Natural killer cell treated with Interleukin-12 subunit alpha and Interleukin-12 subunit beta and Interleukin-15 and Interleukin-18, amount 100 ng/mL, for 72 hours (primary cell): ENCODE results near the gene ESCO1. TPM values are rescaled to one million over a fixed set of nuclear protein-coding genes. Genes with fewer than 3 reads are reported as not detected.
"Not testable (repeated sequence)": the region's sequence is repeated elsewhere in the genome, so short reads cannot be mapped to it uniquely, and the experiment has no call there.

Experiments used
- ATAC-seq, 2 donors: fragments of 150-1000 bp; cut with Tn5 transposase in 1 of 2; sonication (Bioruptor Pico), chemical (Tn5 transposase) in 1 of 2; 2 replicates each; pipeline ENCODE4 v1.10.0; 2021
- DNase-seq: peaks from one replicate; pipeline ENCODE4 v3.0.0; 2022; ENCODE audit warnings: low spot score
- H3K27ac Mint-ChIP-seq, 2 donors: 1 replicate in 1 of 2; 2 replicates in 1 of 2; pipeline ENCODE4 v1.8.0; 2022; ENCODE audit warnings: mixed read lengths in 2 of 2, mild to moderate bottlenecking in 1 of 2, moderate library complexity in 1 of 2
- H3K27me3 Mint-ChIP-seq, 2 donors: 1 replicate in 1 of 2; 2 replicates in 1 of 2; pipeline ENCODE4 v1.8.0; 2022; ENCODE audit warnings: mixed read lengths in 2 of 2
- H3K36me3 Mint-ChIP-seq: one replicate; pipeline ENCODE4 v1.8.0; 2022; ENCODE audit warnings: mixed read lengths
- H3K4me1 Mint-ChIP-seq, 2 donors: 1 replicate in 1 of 2; 2 replicates in 1 of 2; pipeline ENCODE4 v1.8.0; 2022; ENCODE audit warnings: low read depth in 2 of 2, mixed read lengths in 2 of 2, mild to moderate bottlenecking in 1 of 2
- H3K4me3 Mint-ChIP-seq: one replicate; pipeline ENCODE4 v1.8.0; 2022; ENCODE audit warnings: mixed read lengths
- H3K9me3 Mint-ChIP-seq: 2 replicates; pipeline ENCODE4 v1.8.0; 2022; ENCODE audit warnings: mixed read lengths
- total RNA-seq, 2 donors: library from RNA; stranded (reverse); gene quantifications; one replicate each; pipeline ENCODE4 v1.2.3, GENCODE V29; 2022

ESCO1 gene
- total RNA-seq, 2 donors from 2014 or later: 20.7 to 29.6 TPM

DNA sequence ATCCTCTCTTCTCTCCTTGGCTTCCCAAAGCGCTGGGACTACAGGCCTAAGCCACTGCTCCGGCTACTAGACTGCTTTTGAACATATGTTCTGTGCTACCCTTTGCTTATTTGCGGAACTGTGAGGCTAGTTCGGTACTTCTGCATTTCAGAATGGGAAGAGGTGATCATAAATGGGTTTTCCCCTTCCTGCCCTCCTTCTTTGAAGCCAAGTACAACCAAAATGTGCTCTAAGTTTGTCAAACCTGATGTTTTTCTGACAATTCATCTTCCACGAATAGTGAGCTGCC, 1.7 kb upstream of the ESCO1 start:
- H3K9me3 Mint-ChIP-seq: no peaks in the 10 kb centered on the region
- peak overlapping the region in 1 of 2 donors; percentile 33 for H3K27ac Mint-ChIP-seq
- peaks cover 19 to 20% of the 10 kb centered on the region in 2 donors for H3K4me1 Mint-ChIP-seq
- ATAC-seq: no peak
- H3K36me3 Mint-ChIP-seq: no peaks in the 10 kb centered on the region
- no peak for DNase-seq
- no peaks in the 10 kb centered on the region for H3K27me3 Mint-ChIP-seq
- H3K4me3 Mint-ChIP-seq: no peak overlapping the region

GRCh38 chr18:21599585-21600525, 649 bp downstream of the ESCO1 start:
- DNase-seq (peak; percentile 70), ATAC-seq (peak; percentile 59 to 74)
- Mint-ChIP-seq H3K4me1 (peaks cover 17 to 18% of the 10 kb centered on the region in 2 donors), H3K27ac (peak overlapping the region; percentile 93 to 98), H3K9me3 (no peaks in the 10 kb centered on the region), H3K4me3 (peak overlapping the region; percentile 90), H3K27me3 (no peaks in the 10 kb centered on the region), H3K36me3 (no peaks in the 10 kb centered on the region)

GRCh38 chr18:21598726-21599584, 1.5 kb downstream of the ESCO1 start:
- no peaks in the 10 kb centered on the region for H3K9me3 Mint-ChIP-seq
- H3K27me3 Mint-ChIP-seq: no peaks in the 10 kb centered on the region
- peak overlapping the region; percentile 93 to 98 for H3K27ac Mint-ChIP-seq
- peak overlapping the region; percentile 90 for H3K4me3 Mint-ChIP-seq
- H3K4me1 Mint-ChIP-seq: peaks cover 18% of the 10 kb centered on the region in 2 donors
- ATAC-seq: no peak
- H3K36me3 Mint-ChIP-seq: no peaks in the 10 kb centered on the region
- DNase-seq: no peak

DNA sequence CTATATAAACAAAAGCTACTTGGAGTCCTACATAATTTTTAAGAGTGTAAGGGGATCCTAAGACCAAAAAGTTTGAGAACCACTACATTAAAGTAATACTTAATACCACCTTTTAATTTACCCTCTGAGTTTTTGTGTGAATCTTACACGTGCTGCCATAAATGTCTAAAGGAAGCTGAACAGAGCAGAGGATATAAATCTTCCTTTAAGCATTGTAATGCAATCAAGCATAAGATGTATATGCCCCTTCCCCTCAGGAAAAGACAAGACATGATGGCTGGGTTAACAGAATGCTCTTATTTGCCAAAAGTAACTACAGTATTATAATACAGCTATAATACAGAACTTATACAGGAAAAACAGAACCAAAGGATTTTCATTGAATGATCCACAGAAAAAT, 2.9 kb downstream of the ESCO1 start:
- Mint-ChIP-seq H3K27me3 (no peaks in the 10 kb centered on the region), H3K4me3 (peak overlapping the region; percentile 28), H3K36me3 (no peaks in the 10 kb centered on the region), H3K9me3 (no peaks in the 10 kb centered on the region), H3K27ac (no peak overlapping the region), H3K4me1 (peaks cover 20 to 21% of the 10 kb centered on the region in 2 donors)
- ATAC-seq (no peak), DNase-seq (no peak)

- peaks cover 16 to 25% of the 10 kb centered on the region in 2 donors for H3K4me1 Mint-ChIP-seq
- no peaks in the 10 kb centered on the region for H3K27me3 Mint-ChIP-seq
- no peak for ATAC-seq
Observed at GRCh38 chr18:21593540-21594257, 6.8 kb downstream of the ESCO1 start.

DNA sequence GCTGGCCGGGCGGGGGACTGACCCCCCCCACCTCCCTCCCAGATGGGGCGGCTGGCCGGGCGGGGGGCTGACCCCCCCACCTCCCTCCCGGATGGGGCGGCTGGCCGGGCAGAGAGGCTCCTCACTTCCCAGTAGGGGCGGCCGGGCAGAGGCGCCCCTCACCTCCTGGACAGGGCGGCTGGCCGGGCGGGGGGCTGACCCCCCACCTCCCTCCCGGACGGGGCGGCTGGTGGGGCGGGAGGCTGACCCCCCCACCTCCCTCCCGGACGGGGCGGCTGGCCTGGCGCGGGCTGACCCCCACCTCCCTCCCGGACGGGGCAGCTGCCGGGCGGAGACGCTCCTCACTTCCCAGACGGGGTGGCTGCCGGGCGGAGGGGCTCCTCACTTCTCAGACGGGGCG, 8.1 kb downstream of the ESCO1 start:
- not testable (repeated sequence) for H3K36me3 Mint-ChIP-seq, ATAC-seq, H3K9me3 Mint-ChIP-seq, DNase-seq, H3K27me3 Mint-ChIP-seq, H3K4me3 Mint-ChIP-seq, H3K27ac Mint-ChIP-seq
- H3K4me1 Mint-ChIP-seq: peaks cover 19 to 29% of the 10 kb centered on the region in 2 donors

More at GRCh38 chr18:21593540-21594257, 6.8 kb downstream of the ESCO1 start:
- no peaks in the 10 kb centered on the region for H3K36me3 Mint-ChIP-seq
- H3K4me3 Mint-ChIP-seq: no peak overlapping the region
- no peak overlapping the region for H3K27ac Mint-ChIP-seq
- DNase-seq: no peak
- H3K9me3 Mint-ChIP-seq: no peaks in the 10 kb centered on the region

DNA sequence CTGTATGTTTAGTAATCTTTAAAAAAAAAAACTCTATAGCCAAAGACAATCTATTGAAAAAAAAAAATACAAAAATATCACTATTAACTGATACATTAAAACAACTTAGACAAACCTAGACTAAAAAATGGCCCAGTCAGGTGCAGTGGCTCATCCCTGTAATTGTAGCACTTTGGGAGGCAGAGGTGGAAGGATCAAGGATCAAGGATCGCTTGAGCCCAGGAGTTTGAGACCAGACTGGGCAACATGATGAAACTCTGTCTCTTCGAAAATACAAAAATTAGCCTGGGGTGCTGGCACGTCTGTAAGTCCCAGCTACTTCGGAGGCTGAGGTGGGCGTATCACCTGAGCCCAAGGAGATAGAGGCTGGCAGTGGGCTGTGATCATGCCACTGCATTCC, 16.1 kb downstream of the ESCO1 start:
- peaks cover 21 to 23% of the 10 kb centered on the region in 2 donors for H3K4me1 Mint-ChIP-seq
- H3K36me3 Mint-ChIP-seq: no peaks in the 10 kb centered on the region
- no peak overlapping the region for H3K27ac Mint-ChIP-seq
- ATAC-seq (no peak), DNase-seq (no peak)
- no peaks in the 10 kb centered on the region for H3K9me3 Mint-ChIP-seq
- no peak overlapping the region for H3K4me3 Mint-ChIP-seq
- H3K27me3 Mint-ChIP-seq: no peaks in the 10 kb centered on the region

GRCh38 chr18:21575656-21576055, 24.8 kb downstream of the ESCO1 start:
- DNase-seq (no peak), ATAC-seq (no peak)
- Mint-ChIP-seq H3K4me3 (no peak overlapping the region), H3K4me1 (peaks cover 8 to 13% of the 10 kb centered on the region in 2 donors), H3K9me3 (no peaks in the 10 kb centered on the region), H3K27ac (peak overlapping the region in 1 of 2 donors; percentile 67), H3K36me3 (peaks cover 19% of the 10 kb centered on the region), H3K27me3 (no peaks in the 10 kb centered on the region)

- no peaks in the 10 kb centered on the region for H3K27me3 Mint-ChIP-seq
- H3K36me3 Mint-ChIP-seq: peaks cover 19% of the 10 kb centered on the region
- peaks cover 0 to 6% of the 10 kb centered on the region in 2 donors for H3K4me1 Mint-ChIP-seq
- no peak overlapping the region for H3K27ac Mint-ChIP-seq
- ATAC-seq (no peak), DNase-seq (no peak)
- H3K4me3 Mint-ChIP-seq: no peak overlapping the region
- no peaks in the 10 kb centered on the region for H3K9me3 Mint-ChIP-seq
Observed at GRCh38 chr18:21571772-21572171, 28.7 kb downstream of the ESCO1 start.

- H3K36me3 Mint-ChIP-seq: peaks cover 4% of the 10 kb centered on the region
- H3K9me3 Mint-ChIP-seq: no peaks in the 10 kb centered on the region
- no peak for ATAC-seq
- no peak overlapping the region for H3K27ac Mint-ChIP-seq
- peaks cover 0 to 3% of the 10 kb centered on the region in 2 donors for H3K4me1 Mint-ChIP-seq
- H3K4me3 Mint-ChIP-seq: no peak overlapping the region
- no peak for DNase-seq
- no peaks in the 10 kb centered on the region for H3K27me3 Mint-ChIP-seq
Observed at GRCh38 chr18:21559195-21559594, 41.3 kb downstream of the ESCO1 start.

GRCh38 chr18:21557607-21558253, 42.8 kb downstream of the ESCO1 start:
- DNase-seq (no peak), ATAC-seq (no peak)
- no peaks in the 10 kb centered on the region for H3K27me3 Mint-ChIP-seq
- no peaks in the 10 kb centered on the region for H3K4me1 Mint-ChIP-seq
- H3K36me3 Mint-ChIP-seq: peaks cover 3% of the 10 kb centered on the region
- no peak overlapping the region for H3K27ac Mint-ChIP-seq
- no peaks in the 10 kb centered on the region for H3K9me3 Mint-ChIP-seq
- H3K4me3 Mint-ChIP-seq: no peak overlapping the region

- Mint-ChIP-seq H3K36me3 (peaks cover 7% of the 10 kb centered on the region), H3K4me1 (peaks cover 5 to 12% of the 10 kb centered on the region in 2 donors), H3K27ac (no peak overlapping the region), H3K27me3 (no peaks in the 10 kb centered on the region), H3K9me3 (no peaks in the 10 kb centered on the region), H3K4me3 (no peak overlapping the region)
- no peak for ATAC-seq
- no peak for DNase-seq
Observed at GRCh38 chr18:21550510-21550970, 50.0 kb downstream of the ESCO1 start.

DNA sequence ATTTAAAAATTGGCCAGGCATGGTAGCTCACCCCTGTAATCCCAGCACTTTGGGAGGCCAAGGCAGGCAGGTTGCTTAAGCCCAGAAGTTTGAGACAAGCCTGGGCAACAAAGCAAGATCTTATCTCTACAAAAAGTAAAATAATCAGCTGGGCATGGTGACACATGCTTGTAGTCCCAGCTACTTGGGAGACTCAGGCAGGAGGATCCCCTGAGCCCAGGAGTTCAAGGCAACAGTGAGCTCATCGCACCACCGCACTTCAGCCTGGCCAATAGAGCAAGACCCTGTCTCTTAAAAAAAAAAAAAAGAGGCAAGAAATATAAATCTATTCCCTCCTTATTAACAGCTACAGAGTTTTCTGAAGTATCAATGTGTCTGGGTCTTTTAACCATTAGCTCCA, 51.9 kb downstream of the ESCO1 start:
- Mint-ChIP-seq H3K27me3 (no peaks in the 10 kb centered on the region), H3K4me3 (no peak overlapping the region), H3K27ac (no peak overlapping the region), H3K36me3 (peaks cover 7% of the 10 kb centered on the region), H3K9me3 (no peaks in the 10 kb centered on the region), H3K4me1 (peaks cover 5 to 12% of the 10 kb centered on the region in 2 donors)
- DNase-seq (no peak), ATAC-seq (no peak)
